Measurements from ENCODE around the gene ANAPC10.

DNA sequence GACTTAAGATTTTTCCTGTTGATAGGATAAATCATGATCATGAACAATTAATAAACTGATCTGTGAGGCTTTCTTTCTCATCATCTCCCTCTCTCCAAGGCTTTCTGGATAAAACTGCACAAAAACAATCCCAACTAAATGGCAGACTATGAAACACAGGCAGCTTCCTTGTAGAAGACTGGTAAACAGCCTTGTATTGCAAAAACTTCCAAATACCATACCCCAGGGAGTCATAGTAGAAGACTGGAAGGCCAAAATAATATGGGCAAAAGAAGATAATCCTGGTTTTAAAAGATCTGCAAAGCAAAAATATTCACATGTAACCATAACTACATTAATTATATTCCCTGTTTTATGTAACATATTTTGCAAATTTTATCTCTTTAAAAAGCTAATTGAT lies 113.0 kb downstream of the ANAPC10 start:
- TF ChIP-seq, protein P1, sequence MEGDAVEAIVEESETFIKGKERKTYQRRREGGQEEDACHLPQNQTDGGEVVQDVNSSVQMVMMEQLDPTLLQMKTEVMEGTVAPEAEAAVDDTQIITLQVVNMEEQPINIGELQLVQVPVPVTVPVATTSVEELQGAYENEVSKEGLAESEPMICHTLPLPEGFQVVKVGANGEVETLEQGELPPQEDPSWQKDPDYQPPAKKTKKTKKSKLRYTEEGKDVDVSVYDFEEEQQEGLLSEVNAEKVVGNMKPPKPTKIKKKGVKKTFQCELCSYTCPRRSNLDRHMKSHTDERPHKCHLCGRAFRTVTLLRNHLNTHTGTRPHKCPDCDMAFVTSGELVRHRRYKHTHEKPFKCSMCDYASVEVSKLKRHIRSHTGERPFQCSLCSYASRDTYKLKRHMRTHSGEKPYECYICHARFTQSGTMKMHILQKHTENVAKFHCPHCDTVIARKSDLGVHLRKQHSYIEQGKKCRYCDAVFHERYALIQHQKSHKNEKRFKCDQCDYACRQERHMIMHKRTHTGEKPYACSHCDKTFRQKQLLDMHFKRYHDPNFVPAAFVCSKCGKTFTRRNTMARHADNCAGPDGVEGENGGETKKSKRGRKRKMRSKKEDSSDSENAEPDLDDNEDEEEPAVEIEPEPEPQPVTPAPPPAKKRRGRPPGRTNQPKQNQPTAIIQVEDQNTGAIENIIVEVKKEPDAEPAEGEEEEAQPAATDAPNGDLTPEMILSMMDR (IDR thresholded peaks at IDR 0.05) = no peak
- TF ChIP-seq POLR2A (IDR thresholded peaks at IDR 0.05) = no peak

All from right lobe of liver (tissue), 4 donors.